ENCODE results near the gene ACHE. TPM values are rescaled to one million over a fixed set of nuclear protein-coding genes. Genes with fewer than 3 reads are reported as not detected.
"Not testable (repeated sequence)": the region's sequence is repeated elsewhere in the genome, so short reads cannot be mapped to it uniquely, and the experiment has no call there.

Gene ACHE
- total and polyA plus RNA-seq, 8 donors: 1.6 to 4.5 (median 2.7) TPM

DNA sequence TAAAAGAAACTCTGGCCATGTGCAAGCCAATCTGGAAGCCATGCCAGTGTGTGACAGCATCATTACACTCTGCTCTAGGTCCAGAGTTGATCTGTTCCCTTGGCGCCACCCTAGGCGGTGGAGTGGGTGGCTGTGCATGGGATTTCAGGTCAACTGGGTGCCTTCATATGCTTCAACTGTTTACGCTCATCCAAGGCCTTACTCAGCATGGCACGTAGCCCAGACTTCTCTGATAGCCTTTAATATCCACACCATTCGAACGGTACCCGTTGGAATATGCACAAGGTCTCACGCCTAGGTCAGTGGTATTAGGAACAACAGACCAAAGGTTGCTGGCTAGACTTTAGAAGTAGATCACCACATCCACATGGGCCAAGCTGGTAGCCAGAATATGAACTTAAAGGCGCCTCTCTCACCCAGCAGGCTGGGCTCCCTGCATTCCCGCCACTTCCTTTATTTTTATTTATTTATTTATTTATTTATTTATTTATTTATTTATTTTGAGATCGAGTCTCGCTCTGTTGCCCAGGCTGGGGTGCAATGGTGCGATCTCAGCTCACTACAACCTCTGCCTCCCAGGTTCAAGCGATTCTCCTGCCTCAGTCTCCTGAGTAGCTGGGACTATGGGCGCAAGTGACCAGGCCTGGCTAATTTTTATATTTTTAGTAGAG is 18.7 kb upstream of the ACHE start:
- peaks cover 0 to 12% of the 10 kb centered on the region in 2 donors for H3K27me3 ChIP-seq
- H3K4me1 ChIP-seq: peaks cover 0 to 5% of the 10 kb centered on the region in 2 donors
- ATAC-seq: no peak
- H3K36me3 ChIP-seq: no peaks in the 10 kb centered on the region
- TF ChIP-seq, protein P1, sequence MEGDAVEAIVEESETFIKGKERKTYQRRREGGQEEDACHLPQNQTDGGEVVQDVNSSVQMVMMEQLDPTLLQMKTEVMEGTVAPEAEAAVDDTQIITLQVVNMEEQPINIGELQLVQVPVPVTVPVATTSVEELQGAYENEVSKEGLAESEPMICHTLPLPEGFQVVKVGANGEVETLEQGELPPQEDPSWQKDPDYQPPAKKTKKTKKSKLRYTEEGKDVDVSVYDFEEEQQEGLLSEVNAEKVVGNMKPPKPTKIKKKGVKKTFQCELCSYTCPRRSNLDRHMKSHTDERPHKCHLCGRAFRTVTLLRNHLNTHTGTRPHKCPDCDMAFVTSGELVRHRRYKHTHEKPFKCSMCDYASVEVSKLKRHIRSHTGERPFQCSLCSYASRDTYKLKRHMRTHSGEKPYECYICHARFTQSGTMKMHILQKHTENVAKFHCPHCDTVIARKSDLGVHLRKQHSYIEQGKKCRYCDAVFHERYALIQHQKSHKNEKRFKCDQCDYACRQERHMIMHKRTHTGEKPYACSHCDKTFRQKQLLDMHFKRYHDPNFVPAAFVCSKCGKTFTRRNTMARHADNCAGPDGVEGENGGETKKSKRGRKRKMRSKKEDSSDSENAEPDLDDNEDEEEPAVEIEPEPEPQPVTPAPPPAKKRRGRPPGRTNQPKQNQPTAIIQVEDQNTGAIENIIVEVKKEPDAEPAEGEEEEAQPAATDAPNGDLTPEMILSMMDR (IDR thresholded peaks at IDR 0.05): no peak
- intact Hi-C loops (cut with DNase I): no loop called here
- no peak overlapping the region for H3K4me3 ChIP-seq
- no peaks in the 10 kb centered on the region for H3K9me3 ChIP-seq
- DNase-seq: no peak
- H3K27ac ChIP-seq: no peak overlapping the region

DNA sequence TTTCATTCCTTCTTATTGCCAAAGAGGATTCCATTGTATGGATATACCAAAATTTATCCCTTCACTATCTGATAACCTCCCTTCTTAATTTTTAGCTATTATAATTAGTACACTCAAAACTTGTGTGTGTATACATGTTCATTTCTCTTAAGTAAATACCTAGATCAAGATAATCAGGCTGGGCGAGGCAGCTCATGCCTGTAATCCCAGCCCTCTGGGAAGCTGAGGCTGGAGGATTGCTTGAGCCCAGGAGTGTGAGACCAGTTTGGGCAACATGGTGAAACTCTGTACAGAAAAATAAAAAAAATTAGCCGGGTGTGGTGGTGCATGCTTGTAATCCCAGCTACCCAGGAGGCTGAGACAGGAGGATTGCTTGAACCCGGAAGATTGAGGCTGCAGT is 15.8 kb upstream of the ACHE start:
- TF ChIP-seq, protein P1 (IDR thresholded peaks at IDR 0.05): no peak

DNA sequence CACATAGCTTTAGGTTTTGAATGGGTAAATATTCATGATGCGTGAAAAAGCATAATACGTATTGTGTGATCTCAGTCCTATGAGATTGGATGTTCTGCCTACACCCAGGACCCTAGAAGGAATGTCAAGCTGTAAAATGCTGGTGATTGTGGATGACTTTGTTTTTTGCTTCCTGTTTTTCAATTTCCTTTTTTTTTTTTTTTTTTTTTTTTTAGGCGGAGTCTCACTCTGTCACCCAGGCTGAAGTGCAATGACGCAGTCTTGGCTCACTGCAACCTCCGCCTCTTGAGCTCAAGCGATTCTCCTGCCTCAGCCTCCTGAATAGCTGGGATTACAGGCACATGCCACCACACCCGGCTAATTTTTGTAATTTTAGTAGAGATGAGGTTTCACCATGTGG is 14.8 kb upstream of the ACHE start:
- H3K4me3 ChIP-seq; H3K36me3 ChIP-seq; H3K27me3 ChIP-seq; H3K9me3 ChIP-seq; H3K27ac ChIP-seq; H3K4me1 ChIP-seq; DNase-seq; ATAC-seq; intact Hi-C loops (cut with DNase I): not testable (repeated sequence)

More for the DNA sequence above, 15.8 kb upstream of the ACHE start:
- Histone ChIP-seq H3K9me3 (no peaks in the 10 kb centered on the region), H3K36me3 (no peaks in the 10 kb centered on the region), H3K4me3 (no peak overlapping the region), H3K27me3 (peaks cover 0 to 10% of the 10 kb centered on the region in 2 donors), H3K4me1 (peaks cover 0 to 5% of the 10 kb centered on the region in 2 donors), H3K27ac (no peak overlapping the region)
- ATAC-seq (no peak), DNase-seq (no peak)
- intact Hi-C loops (cut with DNase I): no loop called here

DNA sequence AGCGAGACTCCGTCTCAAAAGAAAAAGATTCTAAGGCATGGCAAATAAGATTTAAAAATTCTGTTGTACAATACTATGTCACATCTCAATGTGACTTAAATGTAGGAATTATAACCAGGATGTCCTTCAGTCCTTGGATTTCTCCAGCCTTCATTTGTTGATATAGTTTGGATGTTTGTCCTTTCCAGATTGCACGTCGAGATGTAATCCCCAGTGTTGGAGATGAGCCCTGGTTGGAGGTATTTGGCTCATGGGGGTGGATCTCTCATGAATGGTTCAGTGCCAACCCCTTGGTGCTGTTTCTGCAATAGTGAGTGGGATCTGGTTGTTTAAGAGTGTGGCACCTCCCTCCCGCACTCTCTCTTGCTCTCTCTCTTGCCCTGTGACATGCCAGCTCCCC is 12.8 kb upstream of the ACHE start:
- Histone ChIP-seq H3K27ac (no peak overlapping the region), H3K4me3 (no peak overlapping the region), H3K9me3 (no peaks in the 10 kb centered on the region), H3K4me1 (peaks cover 0 to 5% of the 10 kb centered on the region in 2 donors), H3K27me3 (peaks cover 0 to 6% of the 10 kb centered on the region in 2 donors), H3K36me3 (no peaks in the 10 kb centered on the region)
- intact Hi-C loops (cut with DNase I): no loop called here
- TF ChIP-seq, protein P1 (IDR thresholded peaks at IDR 0.05): no peak
- no peak for ATAC-seq
- DNase-seq: no peak

DNA sequence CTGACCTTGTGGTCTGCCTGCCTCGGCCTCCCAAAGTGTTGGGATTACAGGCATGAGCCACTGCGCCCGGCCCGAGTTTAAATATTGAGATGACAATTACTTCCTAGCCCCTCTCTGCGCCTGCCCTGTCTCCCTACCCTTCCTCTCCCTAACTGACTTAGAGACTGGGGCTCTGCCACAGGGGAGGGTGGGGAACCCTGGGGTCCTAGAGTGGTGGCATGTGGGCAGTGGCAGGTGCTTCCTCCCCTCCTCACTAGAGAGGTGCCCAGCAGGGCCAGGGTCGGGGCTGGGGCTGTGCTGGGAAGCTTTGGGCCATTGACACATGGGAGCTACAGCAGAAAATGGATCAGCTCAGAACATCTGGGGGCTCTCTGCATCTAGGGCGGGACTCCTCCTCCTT is 7.0 kb upstream of the ACHE start:
- intact Hi-C loops (cut with DNase I): no loop called here
- ATAC-seq: no peak
- no peak for DNase-seq

More for the DNA sequence above, 7.0 kb upstream of the ACHE start:
- peaks cover 0 to 52% of the 10 kb centered on the region in 2 donors for H3K27me3 ChIP-seq
- H3K27ac ChIP-seq: no peak overlapping the region
- H3K4me1 ChIP-seq: no peaks in the 10 kb centered on the region
- H3K4me3 ChIP-seq: no peak overlapping the region
- no peaks in the 10 kb centered on the region for H3K36me3 ChIP-seq
- no peaks in the 10 kb centered on the region for H3K9me3 ChIP-seq
- TF ChIP-seq, protein P1 (IDR thresholded peaks at IDR 0.05): no peak
